ENCODE measurements around the gene PPP4R3A. TPM values are rescaled to one million over a fixed set of nuclear protein-coding genes. Genes with fewer than 3 reads are reported as not detected.

The PPP4R3A gene
- total RNA-seq, 1 donor from 2014 or later: 111 TPM

GRCh38 chr14:91466192-91466591 is 43.9 kb downstream of the PPP4R3A start:
- no peaks in the 10 kb centered on the region for H3K4me1 Mint-ChIP-seq (ENCODE audit: unreplicated experiment)
- peak overlapping the region; percentile 16 for H3K4me3 Mint-ChIP-seq
- peak overlapping the region; percentile 3 for H3K27ac Mint-ChIP-seq
- no peak for DNase-seq (ENCODE audit: extremely low spot score, unreplicated experiment)
- peaks cover 56% of the 10 kb centered on the region for H3K36me3 Mint-ChIP-seq
- no peak for TF ChIP-seq CTCF (conservative IDR thresholded peaks at IDR 0.05)
- H3K9me3 Mint-ChIP-seq: no peaks in the 10 kb centered on the region
- no peaks in the 10 kb centered on the region for H3K27me3 Mint-ChIP-seq

DNA sequence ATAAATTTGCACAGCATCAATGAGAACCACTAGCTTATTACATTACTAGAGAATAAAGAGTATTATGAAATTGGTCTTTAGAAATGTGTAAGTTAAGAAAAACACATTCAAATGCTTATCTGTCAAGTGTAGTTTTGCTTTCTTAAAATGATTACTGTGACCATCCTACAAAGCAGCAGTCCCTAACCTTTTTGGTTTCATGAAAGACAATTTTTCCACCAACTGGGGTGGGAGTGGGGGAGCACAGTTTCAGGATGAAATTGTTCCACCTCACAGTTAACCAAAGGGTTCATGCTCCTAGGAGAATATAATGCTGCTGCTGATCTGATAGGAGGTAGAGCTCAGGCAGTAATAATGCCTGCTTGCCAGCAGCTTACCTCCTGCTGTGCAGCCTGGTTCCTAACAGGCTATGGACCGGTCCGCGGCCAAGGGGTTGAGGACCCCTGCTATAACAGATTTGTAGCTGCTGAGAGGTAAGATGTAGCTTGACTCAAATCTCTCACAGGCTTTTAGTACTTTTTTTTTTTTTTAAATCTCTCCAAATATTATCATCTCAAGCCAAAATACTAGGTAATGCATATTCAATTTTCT is 45.4 kb downstream of the PPP4R3A start:
- H3K4me3 Mint-ChIP-seq: no peak overlapping the region
- H3K27ac Mint-ChIP-seq: no peak overlapping the region
- no peaks in the 10 kb centered on the region for H3K27me3 Mint-ChIP-seq
- H3K4me1 Mint-ChIP-seq (ENCODE audit: unreplicated experiment): no peaks in the 10 kb centered on the region
- H3K9me3 Mint-ChIP-seq: no peaks in the 10 kb centered on the region
- no peak for TF ChIP-seq CTCF (conservative IDR thresholded peaks at IDR 0.05)
- DNase-seq (ENCODE audit: extremely low spot score, unreplicated experiment): no peak
- H3K36me3 Mint-ChIP-seq: peaks cover 48% of the 10 kb centered on the region

GRCh38 chr14:91458612-91459011 is 51.5 kb downstream of the PPP4R3A start:
- Mint-ChIP-seq H3K27ac (no peak overlapping the region), H3K36me3 (peaks cover 45% of the 10 kb centered on the region), H3K27me3 (no peaks in the 10 kb centered on the region), H3K4me1 (ENCODE audit: unreplicated experiment) (no peaks in the 10 kb centered on the region), H3K4me3 (no peak overlapping the region), H3K9me3 (no peaks in the 10 kb centered on the region)
- no peak for TF ChIP-seq CTCF (conservative IDR thresholded peaks at IDR 0.05)
- no peak for DNase-seq (ENCODE audit: extremely low spot score, unreplicated experiment)

- peaks cover 4% of the 10 kb centered on the region for H3K9me3 Mint-ChIP-seq
- H3K27ac Mint-ChIP-seq: no peak overlapping the region
- H3K27me3 Mint-ChIP-seq: no peaks in the 10 kb centered on the region
- no peak for TF ChIP-seq CTCF (conservative IDR thresholded peaks at IDR 0.05)
- no peak for DNase-seq (ENCODE audit: extremely low spot score, unreplicated experiment)
- peaks cover 30% of the 10 kb centered on the region for H3K36me3 Mint-ChIP-seq
- no peak overlapping the region for H3K4me3 Mint-ChIP-seq
- no peaks in the 10 kb centered on the region for H3K4me1 Mint-ChIP-seq (ENCODE audit: unreplicated experiment)
Measured at GRCh38 chr14:91456283-91456682, 53.8 kb downstream of the PPP4R3A start.

GRCh38 chr14:91454580-91454979 is 55.5 kb downstream of the PPP4R3A start:
- Mint-ChIP-seq H3K27ac (peak overlapping the region; percentile 14), H3K36me3 (peaks cover 25% of the 10 kb centered on the region), H3K4me1 (ENCODE audit: unreplicated experiment) (no peaks in the 10 kb centered on the region), H3K27me3 (no peaks in the 10 kb centered on the region), H3K9me3 (peaks cover 8% of the 10 kb centered on the region), H3K4me3 (no peak overlapping the region)
- no peak for TF ChIP-seq CTCF (conservative IDR thresholded peaks at IDR 0.05)
- no peak for DNase-seq (ENCODE audit: extremely low spot score, unreplicated experiment)

DNA sequence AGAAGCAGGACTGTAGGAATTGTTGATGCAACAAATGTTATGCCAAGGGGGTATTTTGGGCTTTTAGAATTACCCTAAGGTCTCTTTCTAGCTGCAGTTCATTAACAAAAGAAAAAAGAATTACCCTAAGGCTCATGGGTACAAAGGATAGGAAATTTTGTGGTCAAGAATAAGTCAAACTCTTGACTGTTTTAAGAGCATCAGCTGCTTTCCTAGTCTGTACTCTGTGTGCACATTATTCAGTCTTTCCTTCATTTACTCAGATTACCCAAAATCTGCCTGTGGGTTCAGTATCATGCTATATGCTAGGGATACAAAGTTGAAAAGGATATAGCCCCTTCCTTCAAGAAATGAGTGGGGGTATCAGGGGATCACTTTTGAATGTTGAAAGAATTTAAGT is 56.0 kb downstream of the PPP4R3A start:
- TF ChIP-seq CTCF (conservative IDR thresholded peaks at IDR 0.05): no peak
- H3K4me3 Mint-ChIP-seq: no peak overlapping the region
- H3K9me3 Mint-ChIP-seq: peaks cover 8% of the 10 kb centered on the region
- peak overlapping the region; percentile 14 for H3K27ac Mint-ChIP-seq
- no peak for DNase-seq (ENCODE audit: extremely low spot score, unreplicated experiment)
- H3K36me3 Mint-ChIP-seq: peaks cover 25% of the 10 kb centered on the region
- no peaks in the 10 kb centered on the region for H3K4me1 Mint-ChIP-seq (ENCODE audit: unreplicated experiment)
- H3K27me3 Mint-ChIP-seq: no peaks in the 10 kb centered on the region

Measured in type B pancreatic cell (in vitro differentiated cells).